PFSK-1 (cell line): Measurements from ENCODE around the gene PEG3.

ENCODE experiments used
- FOXP2 ChIP-seq: optimal IDR thresholded peaks from 2 replicates; pipeline ENCODE3; 2011; ENCODE audit warnings: borderline replicate concordance, control low read depth, inconsistent platforms; ENCODE audit not compliant: insufficient read depth; ENCODE audit errors: extremely low read length, extremely low read depth
- REST ChIP-seq, 2 experiments: IDR thresholded peaks; 2 replicates each; pipeline versions ENCODE4 v1.6.1 to v1.8.0; 2011 to 2012; ENCODE audit warnings: low read depth in 2 of 2, low read length in 2 of 2, control low read depth in 1 of 2, inconsistent platforms in 1 of 2, mild to moderate bottlenecking in 1 of 2, moderate library complexity in 1 of 2; ENCODE audit not compliant: insufficient read depth in 1 of 2

GRCh38 chr19:56835401-56835800, 5.1 kb downstream of the PEG3 start:
- TF ChIP-seq FOXP2: no peak
- no peak for TF ChIP-seq REST (IDR thresholded peaks at IDR 0.05; ENCODE audit: insufficient read depth in 1 of 2, low read depth in 2 of 2, low read length in 2 of 2)
